Hepatic stellate cell (primary cell): ENCODE results near the gene LHB.

Source experiments
- DNase-seq: peaks from one replicate; pipeline ENCODE4 v3.0.0; 2011; ENCODE audit warnings: low spot score

The LHB gene

GRCh38 chr19:48975947-48976847, 40.7 kb downstream of the LHB start:
- DNase-seq, result no peak

GRCh38 chr19:48970923-48971395, 45.9 kb downstream of the LHB start:
- peak; percentile 77 for DNase-seq

GRCh38 chr19:48970139-48970766, 46.6 kb downstream of the LHB start:
- no peak for DNase-seq

DNA sequence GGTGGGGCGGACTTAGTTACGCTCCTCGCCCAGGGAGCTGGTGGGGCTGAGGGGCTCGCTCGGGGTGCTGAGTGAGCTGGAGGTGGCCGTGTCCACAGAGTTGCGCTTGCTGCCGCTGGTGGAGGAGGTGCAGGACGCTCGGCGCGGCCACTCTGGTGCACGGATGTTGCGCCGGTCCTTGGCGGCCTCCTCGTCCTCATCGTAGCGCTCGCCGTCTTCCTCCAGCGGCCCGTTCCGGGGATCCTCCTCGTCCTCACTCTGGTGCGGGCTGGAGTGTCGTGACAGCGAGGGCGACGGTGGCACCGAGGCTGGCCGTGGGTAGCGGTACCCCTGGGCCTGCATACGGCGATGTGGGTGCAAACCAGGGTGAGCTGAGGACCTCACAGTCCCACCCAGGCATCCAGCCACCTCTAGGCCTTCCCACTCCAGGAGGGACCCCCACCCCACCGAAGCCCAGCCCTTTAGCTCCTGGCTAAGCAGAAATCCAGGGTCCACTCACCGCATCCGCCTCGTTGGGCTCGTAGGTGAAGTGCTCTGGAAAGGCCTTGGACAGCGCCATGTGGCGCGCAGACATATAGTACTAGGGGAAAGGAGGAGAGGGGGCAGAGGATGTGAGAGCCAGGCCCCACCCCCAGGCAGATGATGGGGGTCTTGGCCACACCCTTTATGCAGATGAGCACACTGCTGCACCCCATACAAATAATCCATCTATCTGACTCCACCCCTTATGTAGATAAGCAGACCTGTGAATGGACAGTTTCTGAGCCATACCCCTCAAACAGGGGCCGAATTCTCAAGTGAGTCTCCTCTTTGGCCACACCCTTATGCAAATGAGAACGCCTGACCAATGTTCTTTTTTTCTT, 47.4 kb downstream of the LHB start:
- no peak for DNase-seq

DNA sequence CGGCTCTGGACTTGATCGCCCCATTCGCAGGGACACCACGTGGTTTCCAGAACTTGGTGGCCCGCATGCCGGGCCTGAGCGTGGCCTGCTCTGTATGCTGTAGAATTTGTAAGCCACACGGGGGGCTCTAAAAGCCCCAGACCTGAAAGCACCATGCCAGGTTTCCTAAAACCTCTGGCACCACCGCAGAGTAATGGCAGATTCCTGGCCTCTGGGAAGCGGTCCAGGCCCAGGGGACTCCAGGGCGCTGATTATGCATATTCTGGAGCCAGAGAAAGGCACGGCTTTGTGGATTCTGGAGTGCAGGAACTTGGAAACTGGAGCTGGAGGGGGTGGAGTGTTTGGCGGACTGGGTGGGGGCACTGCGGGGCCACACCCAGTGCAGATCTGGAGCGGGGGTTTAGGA, 48.1 kb downstream of the LHB start:
- no peak for DNase-seq

DNA sequence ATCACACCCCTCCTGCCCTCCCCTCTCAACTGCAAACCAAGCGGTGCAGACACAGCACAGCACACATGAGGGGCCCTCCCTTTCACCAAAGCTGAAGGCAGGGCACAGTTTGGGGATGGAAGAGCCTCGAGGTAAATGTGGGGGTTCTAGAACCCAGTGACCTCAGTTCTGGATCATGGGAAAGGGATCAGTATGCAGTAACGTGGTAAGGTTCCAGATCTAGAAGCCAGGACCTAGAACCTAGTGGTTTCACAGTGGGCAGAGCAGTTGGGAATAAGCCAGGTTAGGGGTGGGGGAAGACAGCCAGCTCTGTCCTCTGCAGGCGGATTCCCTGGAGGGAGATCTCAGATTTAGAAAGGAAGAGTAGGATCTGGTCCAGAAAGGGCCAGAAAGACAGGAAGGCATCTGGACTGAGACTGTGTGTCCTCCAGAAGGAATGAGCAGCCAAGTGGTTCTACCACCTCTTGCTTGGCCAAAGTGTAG, 48.7 kb downstream of the LHB start:
- DNase-seq, result no peak

- DNase-seq, result no peak
Observed at GRCh38 chr19:48967346-48968178, 49.3 kb downstream of the LHB start.

- DNase-seq, result no peak
Observed at GRCh38 chr19:48966541-48967345, 50.1 kb downstream of the LHB start.
